MM.1S (cell line): ENCODE results near the gene FOXI3.
"Not testable (repeated sequence)": the region's sequence is repeated elsewhere in the genome, so short reads cannot be mapped to it uniquely, and the experiment has no call there.

Experiments
- EZH2 ChIP-seq: fragments of 300-600 bp; sonication (generic); optimal IDR thresholded peaks from 2 replicates; pipeline ENCODE3; 2017; ENCODE audit warnings: low read depth, mild to moderate bottlenecking, antibody characterized with exemption, low read length, mixed read lengths
- TF ChIP-seq, protein P1 (sequence below): fragments of 300-600 bp; sonication (generic); IDR thresholded peaks from 2 replicates; pipeline ENCODE4 v1.5.1; 2016; ENCODE audit warnings: antibody characterized with exemption, low read length, mixed read lengths

GRCh38 chr2:88408870-88409269 lies 43.6 kb downstream of the FOXI3 start:
- TF ChIP-seq, protein P1, sequence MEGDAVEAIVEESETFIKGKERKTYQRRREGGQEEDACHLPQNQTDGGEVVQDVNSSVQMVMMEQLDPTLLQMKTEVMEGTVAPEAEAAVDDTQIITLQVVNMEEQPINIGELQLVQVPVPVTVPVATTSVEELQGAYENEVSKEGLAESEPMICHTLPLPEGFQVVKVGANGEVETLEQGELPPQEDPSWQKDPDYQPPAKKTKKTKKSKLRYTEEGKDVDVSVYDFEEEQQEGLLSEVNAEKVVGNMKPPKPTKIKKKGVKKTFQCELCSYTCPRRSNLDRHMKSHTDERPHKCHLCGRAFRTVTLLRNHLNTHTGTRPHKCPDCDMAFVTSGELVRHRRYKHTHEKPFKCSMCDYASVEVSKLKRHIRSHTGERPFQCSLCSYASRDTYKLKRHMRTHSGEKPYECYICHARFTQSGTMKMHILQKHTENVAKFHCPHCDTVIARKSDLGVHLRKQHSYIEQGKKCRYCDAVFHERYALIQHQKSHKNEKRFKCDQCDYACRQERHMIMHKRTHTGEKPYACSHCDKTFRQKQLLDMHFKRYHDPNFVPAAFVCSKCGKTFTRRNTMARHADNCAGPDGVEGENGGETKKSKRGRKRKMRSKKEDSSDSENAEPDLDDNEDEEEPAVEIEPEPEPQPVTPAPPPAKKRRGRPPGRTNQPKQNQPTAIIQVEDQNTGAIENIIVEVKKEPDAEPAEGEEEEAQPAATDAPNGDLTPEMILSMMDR, result not testable (repeated sequence)
- TF ChIP-seq EZH2, result not testable (repeated sequence)
